GM18498 (cell line): Measurements from ENCODE around the gene FRG1.
"Not testable (repeated sequence)": the region's sequence is repeated elsewhere in the genome, so short reads cannot be mapped to it uniquely, and the experiment has no call there.

Source experiments
- ATAC-seq: cut with Tn5 transposase; IDR thresholded peaks from one replicate; pipeline ENCODE4 v1.9.1; 2021; ENCODE audit warnings: mild to moderate bottlenecking, moderate library complexity; ENCODE audit not compliant: unreplicated experiment

Gene FRG1

GRCh38 chr4:189940178-189941004, at the start of gene FRG1:
Gene FRG1 (plus strand): TSS chr4:189940872. CDS start chr4:189941010, 138 bp downstream.
- ATAC-seq: peak; percentile 100

- no peak for ATAC-seq
These were observed 43.0 kb upstream of the FRG1 start for GRCh38 chr4:189897667-189898066.

GRCh38 chr4:189899481-189900015, 41.1 kb upstream of the FRG1 start:
- not testable (repeated sequence) for ATAC-seq

GRCh38 chr4:189904420-189905027, 36.1 kb upstream of the FRG1 start:
- ATAC-seq: peak; percentile 84

GRCh38 chr4:189912170-189912569, 28.5 kb upstream of the FRG1 start:
- ATAC-seq: no peak

GRCh38 chr4:189917161-189917891, 23.3 kb upstream of the FRG1 start:
- ATAC-seq: no peak

GRCh38 chr4:189921058-189921457, 19.6 kb upstream of the FRG1 start:
- ATAC-seq: no peak

- not testable (repeated sequence) for ATAC-seq
These were observed 13.9 kb upstream of the FRG1 start for GRCh38 chr4:189926742-189927141.

GRCh38 chr4:189941005-189941450, 356 bp downstream of the FRG1 start:
- ATAC-seq: peak; percentile 43

GRCh38 chr4:189942412-189942811, 1.7 kb downstream of the FRG1 start:
- ATAC-seq: not testable (repeated sequence)

- not testable (repeated sequence) for ATAC-seq
These were observed 3.4 kb downstream of the FRG1 start for GRCh38 chr4:189944077-189944476.

- ATAC-seq: not testable (repeated sequence)
These were observed 6.2 kb downstream of the FRG1 start for GRCh38 chr4:189946906-189947305.

GRCh38 chr4:189948486-189948885, 7.8 kb downstream of the FRG1 start:
- ATAC-seq: not testable (repeated sequence)

GRCh38 chr4:189969291-189969690, 28.6 kb downstream of the FRG1 start:
- not testable (repeated sequence) for ATAC-seq

GRCh38 chr4:189973646-189974045, 33.0 kb downstream of the FRG1 start:
- no peak for ATAC-seq

GRCh38 chr4:189974056-189974455, 33.4 kb downstream of the FRG1 start:
- no peak for ATAC-seq

GRCh38 chr4:189979196-189980047, 38.8 kb downstream of the FRG1 start:
- no peak for ATAC-seq

GRCh38 chr4:189980292-189980691, 39.6 kb downstream of the FRG1 start:
- not testable (repeated sequence) for ATAC-seq

GRCh38 chr4:189981970-189982369, 41.3 kb downstream of the FRG1 start:
- ATAC-seq: no peak

- not testable (repeated sequence) for ATAC-seq
These were observed 43.3 kb downstream of the FRG1 start for GRCh38 chr4:189983916-189984526.
